Choroid plexus epithelial cell (primary cell): ENCODE data around the gene KPNA3.
A peak's percentile ranks its signal among the peaks of the same experiment; 100 is the strongest.

ENCODE experiments used
- DNase-seq: peaks from one replicate; pipeline ENCODE4 v3.0.0-alpha.2; 2010; ENCODE audit warnings: low read depth
- H3K4me3 ChIP-seq: 2 replicates; pipeline ENCODE4 v1.5.1; 2011; ENCODE audit warnings: low read depth, mild to moderate bottlenecking, control low read depth, low read length, moderate library complexity
- CTCF ChIP-seq: conservative IDR thresholded peaks from 2 replicates; pipeline ENCODE4 v1.5.1; 2011; ENCODE audit warnings: low read depth, mild to moderate bottlenecking, control low read depth, inconsistent platforms, low read length, moderate library complexity

Gene KPNA3

GRCh38 chr13:49657241-49657641 is 135.2 kb downstream of the KPNA3 start:
- no peak for TF ChIP-seq CTCF
- H3K4me3 ChIP-seq = no peak overlapping the region
- no peak for DNase-seq

- no peak for DNase-seq
- H3K4me3 ChIP-seq = no peak overlapping the region
- no peak for TF ChIP-seq CTCF
These were observed 136.6 kb downstream of the KPNA3 start for GRCh38 chr13:49655906-49656305.

GRCh38 chr13:49654011-49654410 is 138.5 kb downstream of the KPNA3 start:
- H3K4me3 ChIP-seq = no peak overlapping the region
- DNase-seq = no peak
- no peak for TF ChIP-seq CTCF

GRCh38 chr13:49653478-49653877 is 139.0 kb downstream of the KPNA3 start:
- no peak overlapping the region for H3K4me3 ChIP-seq
- DNase-seq = no peak
- no peak for TF ChIP-seq CTCF

GRCh38 chr13:49652355-49653305 is 139.9 kb downstream of the KPNA3 start:
- DNase-seq = peak; percentile 40
- TF ChIP-seq CTCF = peak; percentile 56
- H3K4me3 ChIP-seq = no peak overlapping the region

- no peak for TF ChIP-seq CTCF
- no peak for DNase-seq
- no peak overlapping the region for H3K4me3 ChIP-seq
These were observed 140.7 kb downstream of the KPNA3 start for GRCh38 chr13:49651570-49652354.
